Keratinocyte (primary cell): Measurements from ENCODE around the gene SF3B2. TPM values are rescaled to one million over a fixed set of nuclear protein-coding genes. Genes with fewer than 3 reads are reported as not detected.

Experiments used
- DNase-seq: peaks from one replicate; pipeline ENCODE4 v3.0.0-alpha.2; 2011; ENCODE audit warnings: low read depth, missing footprints, low spot score
- FAIRE-seq: peaks from 2 replicates; lab custom pipeline; 2011; peaks lifted over from hg19 to GRCh38; lab: Jason Lieb, UNC
- H2AFZ ChIP-seq: 2 replicates; pipeline ENCODE4 v1.6.0; 2012; ENCODE audit warnings: low read length, control low read depth, inconsistent platforms; ENCODE audit not compliant: control insufficient read depth
- H3K27ac ChIP-seq: 2 replicates; pipeline ENCODE4 v1.5.1; 2011; ENCODE audit warnings: low read length; ENCODE audit not compliant: control insufficient read depth, insufficient read depth
- H3K27me3 ChIP-seq: 3 replicates; pipeline ENCODE4 v1.6.0; 2011; ENCODE audit warnings: low read length; ENCODE audit not compliant: control insufficient read depth, insufficient read depth; ENCODE audit errors: extremely low read depth
- H3K36me3 ChIP-seq, 2 experiments: 2 replicates in 1 of 2; 3 replicates in 1 of 2; pipeline ENCODE4 v1.5.1; 2011; ENCODE audit warnings: low read length in 2 of 2, mild to moderate bottlenecking in 1 of 2; ENCODE audit not compliant: control insufficient read depth in 2 of 2, insufficient read depth in 2 of 2; ENCODE audit errors: extremely low read depth in 1 of 2
- H3K4me1 ChIP-seq: 3 replicates; pipeline ENCODE4 v1.5.1; 2011; ENCODE audit warnings: low read length; ENCODE audit not compliant: control insufficient read depth, insufficient read depth; ENCODE audit errors: extremely low read depth
- H3K4me2 ChIP-seq: 3 replicates; pipeline ENCODE4 v1.6.0; 2011; ENCODE audit warnings: low read depth, low read length; ENCODE audit not compliant: control insufficient read depth, insufficient read depth; ENCODE audit errors: extremely low read depth
- H3K4me3 ChIP-seq, 3 experiments: fragments of 200-600 bp in 1 of 3; sonication (generic) in 1 of 3; 2 replicates in 2 of 3; 3 replicates in 1 of 3; pipeline ENCODE4 v1.5.1; 2011 to 2016; ENCODE audit warnings: low read length in 3 of 3, mild to moderate bottlenecking in 3 of 3, control low read depth in 2 of 3, inconsistent platforms in 1 of 3, low read depth in 1 of 3, mixed read lengths in 1 of 3, mixed run types in 1 of 3, moderate library complexity in 1 of 3; ENCODE audit not compliant: control insufficient read depth in 2 of 3, insufficient read depth in 2 of 3; ENCODE audit errors: extremely low read depth in 1 of 3
- H3K79me2 ChIP-seq: 2 replicates; pipeline ENCODE4 v1.6.0; 2012; ENCODE audit warnings: low read length; ENCODE audit not compliant: control insufficient read depth, insufficient read depth
- H3K9ac ChIP-seq: 3 replicates; pipeline ENCODE4 v1.6.0; 2011; ENCODE audit warnings: low read length; ENCODE audit not compliant: control insufficient read depth, insufficient read depth; ENCODE audit errors: extremely low read depth
- H3K9me1 ChIP-seq: 3 replicates; pipeline ENCODE4 v1.6.0; 2011; ENCODE audit warnings: low read length; ENCODE audit not compliant: control insufficient read depth, insufficient read depth; ENCODE audit errors: extremely low read depth
- H3K9me3 ChIP-seq: 2 replicates; pipeline ENCODE4 v1.5.1; 2012; ENCODE audit warnings: low read depth, low read length; ENCODE audit not compliant: control insufficient read depth
- H4K20me1 ChIP-seq: 3 replicates; pipeline ENCODE4 v1.6.0; 2011; ENCODE audit warnings: low read length; ENCODE audit not compliant: control insufficient read depth, insufficient read depth; ENCODE audit errors: extremely low read depth
- CTCF ChIP-seq, 3 experiments: IDR thresholded peaks in 1 of 3; conservative IDR thresholded peaks in 1 of 3; optimal IDR thresholded peaks in 1 of 3; 2 replicates in 2 of 3; 3 replicates in 1 of 3; pipeline versions ENCODE3 to v1.5.1; 2011; ENCODE audit warnings: low read length in 3 of 3, mild to moderate bottlenecking in 3 of 3, moderate library complexity in 2 of 3, control low read depth in 1 of 3, inconsistent platforms in 1 of 3; ENCODE audit not compliant: insufficient read depth in 2 of 3; ENCODE audit errors: extremely low read depth in 1 of 3
- EZH2 ChIP-seq: IDR thresholded peaks from one replicate; pipeline ENCODE4 v1.6.1; 2012; ENCODE audit warnings: inconsistent platforms, mild to moderate bottlenecking, low read length, moderate library complexity
- dilution Hi-C: fragments of 300-500 bp; cut with MboI; formaldehyde crosslinking; loops from one replicate; pipeline ENCODE4 v1.7.0; 2020; ENCODE audit warnings: low sequenced_read_pairs; ENCODE audit not compliant: extremely low pct_ligation_motif_present
- polyA plus RNA-seq, 5 experiments: library from polyadenylated mRNA; depleted of rRNA in 3 of 5; stranded (reverse) in 3 of 5; stranded (forward) in 1 of 5; unstranded in 1 of 5; fragments of >200 nt; gene quantifications; 1 replicate in 1 of 5; 2 replicates in 3 of 5; 3 replicates in 1 of 5; pipeline versions ENCODE4 v1.2.1 to v1.2.3, GENCODE V29; 2011 to 2012; ENCODE audit warnings: missing spikeins in 2 of 5, low read depth in 1 of 5, low replicate concordance in 1 of 5

The SF3B2 gene
- polyA plus RNA-seq, 1 donor (not counting 4 experiments of a cell fraction or from before 2014, with no cell fraction given), result 73.0 TPM

GRCh38 chr11:66020212-66020611 is 32.0 kb upstream of the SF3B2 start:
- DNase-seq (no peak), FAIRE-seq (no peak)
- no peak for TF ChIP-seq EZH2
- no peak for TF ChIP-seq CTCF (optimal IDR thresholded peaks at IDR 0.05 in 1 of 3, IDR thresholded peaks at IDR 0.05 in 1 of 3, conservative IDR thresholded peaks at IDR 0.05 in 1 of 3; ENCODE audit: extremely low read depth in 1 of 3, insufficient read depth in 2 of 3, low read length in 3 of 3)
- H3K4me3 ChIP-seq, result no peak overlapping the region
- H3K79me2 ChIP-seq, result no peaks in the 10 kb centered on the region
- dilution Hi-C loops, result no loop called here
- H2AFZ ChIP-seq, result no peak overlapping the region
- H3K27ac ChIP-seq, result no peak overlapping the region
- H3K27me3 ChIP-seq, result peaks cover 9% of the 10 kb centered on the region
- H3K9me1 ChIP-seq, result no peaks in the 10 kb centered on the region
- no peaks in the 10 kb centered on the region for H3K9me3 ChIP-seq
- no peaks in the 10 kb centered on the region for H4K20me1 ChIP-seq
- H3K4me2 ChIP-seq, result no peak overlapping the region
- no peak overlapping the region for H3K9ac ChIP-seq
- peaks cover 14% of the 10 kb centered on the region for H3K4me1 ChIP-seq
- no peaks in the 10 kb centered on the region for H3K36me3 ChIP-seq

- Histone ChIP-seq H3K9me1 (no peaks in the 10 kb centered on the region), H3K9me3 (no peaks in the 10 kb centered on the region), H3K4me1 (peaks cover 11% of the 10 kb centered on the region), H3K4me3 (no peak overlapping the region), H3K4me2 (no peak overlapping the region), H3K27me3 (peaks cover 9% of the 10 kb centered on the region), H2AFZ (no peak overlapping the region), H3K27ac (no peak overlapping the region), H3K79me2 (no peaks in the 10 kb centered on the region), H3K36me3 (no peaks in the 10 kb centered on the region), H3K9ac (no peak overlapping the region), H4K20me1 (no peaks in the 10 kb centered on the region)
- FAIRE-seq, result no peak
- dilution Hi-C loops, result no loop called here
- no peak for TF ChIP-seq CTCF (optimal IDR thresholded peaks at IDR 0.05 in 1 of 3, IDR thresholded peaks at IDR 0.05 in 1 of 3, conservative IDR thresholded peaks at IDR 0.05 in 1 of 3; ENCODE audit: extremely low read depth in 1 of 3, insufficient read depth in 2 of 3, low read length in 3 of 3)
- TF ChIP-seq EZH2, result no peak
- no peak for DNase-seq
These were observed 31.4 kb upstream of the SF3B2 start for GRCh38 chr11:66020618-66021357.
